Suppressor macrophage treated with lipopolysaccharide for 4 hours (primary cell): Measurements from ENCODE around the gene EXOC6B.
"Not testable (repeated sequence)": the region's sequence is repeated elsewhere in the genome, so short reads cannot be mapped to it uniquely, and the experiment has no call there.

Experiments used
- DNase-seq: peaks from one replicate; pipeline ENCODE4 v3.0.0-alpha.2; 2020

EXOC6B gene

DNA sequence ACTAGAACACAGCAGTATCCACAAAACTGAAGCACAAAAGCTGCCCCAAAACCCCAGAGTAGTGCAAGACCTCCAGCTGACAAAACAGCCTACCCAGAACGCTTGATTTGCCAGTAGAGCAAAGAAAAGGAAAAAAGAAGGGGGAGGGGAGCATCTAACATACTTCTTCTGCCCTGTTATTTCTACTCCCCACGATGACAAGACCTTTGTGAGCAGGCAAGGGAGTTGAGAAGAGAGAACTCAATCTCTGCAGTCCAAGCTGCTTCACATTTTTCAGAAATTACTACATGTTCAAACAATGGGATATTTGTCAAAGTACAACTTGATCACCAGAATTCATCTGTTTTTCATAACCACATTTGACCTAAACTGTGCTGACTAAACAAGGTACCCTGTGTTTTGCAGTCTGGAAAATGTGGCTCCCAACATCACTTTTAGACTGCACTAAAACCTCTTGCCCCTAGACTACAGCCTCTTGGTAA, 286.7 kb downstream of the EXOC6B start:
- no peak for DNase-seq

DNA sequence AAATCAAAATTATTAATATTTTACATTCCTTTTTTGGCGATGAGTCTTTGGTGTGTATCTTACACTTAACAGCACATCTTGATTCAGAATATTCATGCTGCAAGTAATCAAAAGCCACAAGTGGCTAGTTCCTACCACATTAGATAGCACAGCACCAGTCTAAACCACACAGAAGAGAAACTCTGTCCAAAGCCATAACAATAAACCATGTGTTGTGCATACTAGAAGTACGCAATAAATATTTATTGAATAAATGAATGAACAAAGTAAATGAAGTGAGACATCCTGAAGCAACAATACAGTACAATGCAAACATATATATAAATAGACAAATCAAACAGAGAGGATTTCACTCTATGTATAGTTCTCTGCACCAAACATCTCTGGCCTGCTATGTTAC, 287.3 kb downstream of the EXOC6B start:
- no peak for DNase-seq

GRCh38 chr2:72535586-72535985, 290.2 kb downstream of the EXOC6B start:
- DNase-seq, result peak; percentile 3

DNA sequence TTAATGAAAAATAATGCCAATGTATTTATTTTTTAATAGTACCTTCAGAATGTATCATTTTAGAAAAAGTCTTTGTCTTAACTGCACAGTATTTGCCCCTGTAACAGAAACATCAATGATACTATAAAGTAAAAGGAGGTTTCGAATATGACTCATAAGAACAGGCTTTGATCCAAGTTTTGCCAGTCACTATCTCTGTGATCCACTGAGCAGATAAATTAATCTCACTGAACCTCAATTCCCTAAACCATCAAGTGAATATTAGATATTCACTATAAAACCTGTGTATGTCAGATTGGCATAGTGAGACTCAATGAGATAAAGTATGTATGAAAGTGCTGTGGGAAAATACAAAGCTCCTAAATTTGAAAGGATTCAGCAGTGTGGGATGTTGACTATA, 292.1 kb downstream of the EXOC6B start:
- no peak for DNase-seq

DNA sequence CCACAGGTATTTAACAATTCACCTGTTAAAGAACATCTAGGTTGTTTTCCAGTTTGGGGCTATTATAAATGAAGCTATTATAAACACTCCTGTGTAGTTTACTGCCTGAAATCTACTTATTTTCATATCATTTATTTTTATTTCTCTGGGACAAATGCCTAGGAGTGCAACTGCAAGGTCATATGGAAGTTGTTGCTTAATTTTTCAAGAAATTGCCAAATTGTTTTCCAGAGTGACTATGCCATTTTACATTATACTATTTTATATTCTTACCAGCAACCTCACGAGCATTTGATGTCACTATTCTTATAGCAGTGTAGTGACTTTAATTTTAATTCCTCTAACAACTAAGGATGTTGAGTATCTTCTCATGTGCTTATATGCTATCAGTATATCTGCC, 298.4 kb downstream of the EXOC6B start:
- DNase-seq, result peak; percentile 4

- no peak for DNase-seq
These were observed 299.2 kb downstream of the EXOC6B start for GRCh38 chr2:72526623-72527022.

GRCh38 chr2:72524071-72524470, 301.8 kb downstream of the EXOC6B start:
- DNase-seq, result no peak

- no peak for DNase-seq
These were observed 310.1 kb downstream of the EXOC6B start for GRCh38 chr2:72515696-72516095.

DNA sequence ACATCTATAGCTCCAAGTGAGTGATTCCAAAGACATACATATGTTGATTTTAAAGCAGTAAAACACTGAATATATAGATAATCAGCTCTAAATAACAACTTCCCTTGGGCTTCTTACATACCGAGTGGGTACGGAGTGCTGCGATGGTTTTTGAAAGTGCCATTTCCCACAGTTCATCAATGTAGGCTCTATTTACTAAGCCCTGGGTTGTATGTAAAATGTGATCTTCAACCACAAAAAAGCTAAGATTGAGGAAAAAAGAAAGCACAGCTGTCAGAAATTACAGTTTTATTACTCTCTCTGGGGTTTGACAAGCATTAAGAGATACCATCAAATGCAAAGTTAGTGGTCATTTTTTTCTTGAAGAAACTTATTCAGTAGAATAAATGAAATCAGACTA, 312.8 kb downstream of the EXOC6B start:
- no peak for DNase-seq

- no peak for DNase-seq
These were observed 313.5 kb downstream of the EXOC6B start for GRCh38 chr2:72512376-72512775.

GRCh38 chr2:72511906-72512305, 313.9 kb downstream of the EXOC6B start:
- no peak for DNase-seq

GRCh38 chr2:72497763-72498162, 328.1 kb downstream of the EXOC6B start:
- DNase-seq, result no peak

GRCh38 chr2:72496479-72496878, 329.4 kb downstream of the EXOC6B start:
- DNase-seq, result no peak

DNA sequence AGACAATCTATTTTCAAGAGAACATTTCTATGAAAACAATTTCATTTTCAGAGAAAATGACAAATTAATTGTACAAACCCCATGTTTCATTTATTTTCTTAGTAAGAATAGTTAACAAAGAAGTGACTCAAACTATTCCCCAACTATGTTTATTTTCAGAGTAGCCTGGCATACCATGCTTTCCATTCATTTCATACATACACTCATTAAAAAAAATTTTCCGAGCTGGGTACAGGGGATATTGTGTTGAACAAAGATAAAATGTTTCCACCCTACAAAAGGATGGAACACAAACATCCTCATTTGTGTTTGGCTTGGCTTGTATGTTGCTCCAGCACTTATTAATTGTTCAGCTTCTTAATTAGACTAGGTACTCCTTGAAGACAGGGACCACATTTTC, 331.4 kb downstream of the EXOC6B start:
- DNase-seq, result no peak

DNA sequence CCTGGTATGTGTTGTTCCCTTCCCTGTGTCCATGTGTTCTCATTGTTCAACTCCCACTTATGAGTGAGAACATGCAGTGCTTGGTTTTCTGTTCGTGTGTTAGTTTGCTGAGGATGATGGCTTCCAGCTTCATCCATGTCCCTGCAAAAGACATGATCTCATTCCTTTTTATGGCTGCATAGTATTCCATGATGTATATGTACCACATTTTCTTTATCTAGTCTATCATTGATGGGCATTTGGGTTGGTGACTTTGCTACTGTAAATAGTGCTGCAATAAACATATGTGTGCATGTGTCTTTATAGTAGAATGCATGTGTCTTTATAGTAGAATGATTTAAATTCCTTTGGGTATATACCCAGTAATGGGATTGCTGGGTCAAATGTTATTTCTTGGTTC, 341.2 kb downstream of the EXOC6B start:
- not testable (repeated sequence) for DNase-seq

- DNase-seq, result no peak
These were observed 342.5 kb downstream of the EXOC6B start for GRCh38 chr2:72483346-72483745.

GRCh38 chr2:72475246-72475645, 350.6 kb downstream of the EXOC6B start:
- no peak for DNase-seq

GRCh38 chr2:72457801-72458516, 367.9 kb downstream of the EXOC6B start:
- no peak for DNase-seq

GRCh38 chr2:72454189-72454588, 371.6 kb downstream of the EXOC6B start:
- no peak for DNase-seq

- DNase-seq, result no peak
These were observed 383.6 kb downstream of the EXOC6B start for GRCh38 chr2:72442270-72442669.

GRCh38 chr2:72439892-72440291, 385.9 kb downstream of the EXOC6B start:
- DNase-seq, result no peak

- no peak for DNase-seq
These were observed 387.5 kb downstream of the EXOC6B start for GRCh38 chr2:72438364-72438763.

DNA sequence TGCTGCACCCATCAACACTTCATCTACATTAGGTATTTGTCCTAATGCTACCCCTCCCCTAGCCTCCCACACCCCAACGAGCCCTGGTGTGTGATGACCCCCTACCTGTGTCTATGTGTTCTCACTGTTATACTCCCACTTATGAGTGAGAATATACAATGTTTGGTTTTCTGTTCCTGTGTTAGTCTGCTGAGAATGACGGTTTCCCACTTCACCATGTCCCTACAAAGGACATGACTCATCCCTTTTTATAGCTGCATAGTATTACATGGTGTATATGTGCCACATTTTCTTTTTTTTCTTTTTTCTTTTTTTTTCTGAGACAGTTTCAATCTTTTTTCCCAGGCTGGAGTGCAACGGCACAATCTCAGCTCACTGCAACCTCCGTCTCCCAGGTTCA, 394.1 kb downstream of the EXOC6B start:
- DNase-seq, result no peak

GRCh38 chr2:72427022-72427861, 398.6 kb downstream of the EXOC6B start:
- DNase-seq, result no peak
